ENCODE results near the gene CAPN15.
"Not testable (repeated sequence)": the region's sequence is repeated elsewhere in the genome, so short reads cannot be mapped to it uniquely, and the experiment has no call there.

Gene CAPN15

DNA sequence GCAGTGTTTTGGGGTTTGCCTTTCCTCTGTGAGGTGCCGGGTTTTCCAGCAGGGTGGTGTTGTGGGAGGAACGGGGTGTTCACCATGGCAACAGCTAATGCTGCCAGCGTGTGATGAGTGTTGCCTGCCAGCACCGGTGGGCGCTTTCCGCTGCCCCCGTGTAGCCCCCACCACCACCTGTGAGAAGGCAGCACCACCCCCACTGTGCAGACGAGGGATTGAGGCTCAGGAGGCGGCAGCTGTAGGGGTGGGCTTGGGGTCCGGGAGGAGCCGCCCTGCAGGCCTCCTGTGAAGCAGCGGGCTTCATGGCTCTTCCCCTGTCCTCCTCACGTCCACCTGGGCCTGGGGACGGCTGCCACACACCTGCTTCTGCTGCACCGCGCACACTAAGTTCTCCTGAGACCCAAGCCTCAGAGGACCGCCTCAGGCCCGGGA is 67.6 kb downstream of the CAPN15 start:
- no peak for DNase-seq

DNA sequence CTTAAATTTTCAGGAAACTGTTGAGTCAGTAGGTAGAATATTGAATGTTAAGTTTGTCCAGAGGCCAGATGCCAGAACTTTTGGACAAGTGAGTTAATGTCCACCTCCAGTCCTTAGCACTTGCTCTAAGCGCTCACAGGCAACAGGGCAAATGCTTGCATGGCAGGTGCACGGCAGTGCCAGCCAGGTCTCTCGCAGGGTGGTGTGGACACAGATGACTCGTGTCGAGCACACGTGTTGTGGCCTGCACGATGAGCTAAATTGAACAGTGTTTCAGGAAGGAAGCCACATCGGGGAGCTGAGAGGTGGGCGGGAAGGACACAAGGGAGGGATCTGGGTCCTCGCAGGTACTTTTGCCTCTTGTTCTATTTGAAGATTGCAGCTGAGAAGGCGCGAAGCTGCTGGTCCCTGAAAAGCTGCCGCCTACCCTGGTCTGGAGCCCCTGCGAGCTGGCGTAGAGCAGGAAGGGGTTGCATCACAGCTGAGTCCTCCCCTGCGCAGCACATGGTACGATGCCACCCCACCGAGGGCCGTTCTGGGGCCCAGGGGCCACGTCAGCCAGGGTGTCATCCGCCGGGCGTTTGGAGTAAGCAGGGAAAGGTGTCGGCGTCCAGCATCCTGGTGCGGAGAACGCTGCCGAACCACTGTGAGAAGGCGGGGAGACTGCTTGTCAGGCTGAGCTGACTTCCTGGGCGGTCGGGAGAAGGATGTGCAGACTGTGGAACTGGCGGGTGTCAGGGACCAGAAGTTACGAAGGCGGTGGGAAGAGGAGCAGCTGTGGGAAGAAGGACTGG is 68.6 kb downstream of the CAPN15 start:
- DNase-seq = no peak

DNA sequence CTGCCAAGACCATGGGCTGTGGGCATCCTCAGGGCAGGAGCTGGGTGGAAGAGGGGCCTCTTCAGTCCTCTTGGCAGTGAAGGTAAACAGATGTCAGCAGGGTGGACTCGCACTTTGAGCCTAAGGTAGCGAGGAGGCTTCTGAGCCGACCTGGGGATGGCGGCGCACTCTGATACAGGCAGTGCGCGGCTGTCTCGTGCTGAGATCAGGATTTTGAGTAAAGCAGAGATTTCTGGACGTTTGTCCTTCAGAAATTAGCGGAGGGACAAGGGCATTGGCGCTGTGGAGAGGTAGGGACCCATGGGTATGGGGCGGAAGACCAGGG is 69.2 kb downstream of the CAPN15 start:
- DNase-seq = no peak

DNA sequence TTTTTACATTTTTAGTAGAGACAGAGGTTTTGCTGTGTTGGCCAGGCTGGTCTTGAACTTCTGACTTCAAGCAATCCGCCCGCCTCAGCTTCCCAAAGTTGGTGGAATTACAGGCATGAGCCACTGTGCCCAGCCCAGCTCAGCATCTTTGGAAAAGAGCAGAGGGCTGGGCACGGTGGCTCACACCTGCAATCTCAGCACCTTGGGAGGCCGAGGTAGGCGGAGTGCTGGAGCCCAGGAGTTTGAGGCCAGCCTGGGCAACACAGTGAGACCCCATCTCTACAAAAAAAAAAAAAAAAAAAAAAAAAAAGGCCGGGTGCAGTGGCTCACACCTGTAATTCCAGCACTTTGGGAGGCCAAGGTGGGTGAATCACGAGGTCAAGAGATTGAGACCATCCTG is 70.1 kb downstream of the CAPN15 start:
- DNase-seq = not testable (repeated sequence)

DNA sequence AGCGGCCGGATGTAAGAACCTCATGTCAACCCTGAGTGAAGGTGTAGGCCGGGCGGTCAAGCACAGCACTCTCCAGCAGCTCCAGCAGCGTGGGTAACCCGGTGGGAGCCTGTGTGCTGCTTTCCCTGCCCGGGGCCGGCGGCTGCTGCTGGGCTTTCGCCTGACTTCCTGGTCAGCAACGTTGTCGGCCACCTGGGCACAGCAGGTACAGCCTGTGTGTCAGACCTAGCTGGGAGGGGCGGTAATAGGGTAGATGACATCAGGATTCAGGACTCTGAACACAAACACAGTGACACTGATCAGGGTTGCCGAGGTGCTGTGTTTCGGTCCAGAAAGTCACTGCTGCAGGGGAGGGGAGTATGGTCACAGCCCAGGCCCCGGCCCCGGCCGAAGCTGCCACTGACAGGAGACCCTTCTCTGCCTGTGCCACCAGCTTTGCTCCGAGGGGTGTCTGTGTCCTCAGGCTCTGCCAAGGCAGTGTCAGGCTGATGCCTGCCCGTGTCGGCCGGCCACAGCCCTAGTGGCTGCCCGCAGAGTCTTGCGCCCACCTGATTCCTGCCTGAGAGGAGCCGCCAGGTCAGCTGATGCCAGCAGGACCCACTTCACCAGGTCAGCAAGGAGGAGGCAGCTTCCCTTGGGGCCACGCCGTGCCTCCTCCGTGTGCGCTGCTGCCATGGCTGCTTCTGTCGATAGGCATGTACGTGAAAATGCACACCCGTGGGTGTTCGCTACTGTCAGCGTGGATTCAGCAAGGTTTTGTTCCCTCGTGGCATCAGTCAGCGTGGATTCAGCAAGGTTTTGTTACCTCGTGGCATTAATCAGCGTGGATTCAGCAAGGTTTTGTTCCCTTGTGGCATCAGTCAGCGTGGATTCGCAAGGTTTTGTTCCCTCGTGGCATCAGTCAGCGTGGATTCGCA is 71.6 kb downstream of the CAPN15 start:
- DNase-seq = no peak

DNA sequence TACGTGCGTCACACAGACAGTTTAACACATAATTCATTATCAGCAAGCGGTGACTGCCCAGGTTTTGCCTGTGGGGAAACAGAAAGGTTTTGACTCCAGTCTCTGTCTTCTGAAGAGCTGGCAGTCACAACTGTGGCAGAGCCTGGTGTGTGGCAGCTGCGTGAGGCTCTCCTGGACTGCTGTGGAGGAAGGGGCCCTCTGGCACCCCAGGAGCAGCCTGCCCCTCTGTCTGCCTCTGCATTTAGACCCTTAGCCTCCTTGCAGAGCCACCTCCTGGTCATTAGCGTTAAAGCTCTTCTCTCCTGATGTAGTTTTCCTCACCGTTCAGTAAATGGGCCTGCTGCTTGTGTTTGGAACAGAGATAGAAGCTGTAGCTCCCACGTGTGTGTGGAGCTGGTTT is 73.3 kb downstream of the CAPN15 start:
- DNase-seq = no peak

DNA sequence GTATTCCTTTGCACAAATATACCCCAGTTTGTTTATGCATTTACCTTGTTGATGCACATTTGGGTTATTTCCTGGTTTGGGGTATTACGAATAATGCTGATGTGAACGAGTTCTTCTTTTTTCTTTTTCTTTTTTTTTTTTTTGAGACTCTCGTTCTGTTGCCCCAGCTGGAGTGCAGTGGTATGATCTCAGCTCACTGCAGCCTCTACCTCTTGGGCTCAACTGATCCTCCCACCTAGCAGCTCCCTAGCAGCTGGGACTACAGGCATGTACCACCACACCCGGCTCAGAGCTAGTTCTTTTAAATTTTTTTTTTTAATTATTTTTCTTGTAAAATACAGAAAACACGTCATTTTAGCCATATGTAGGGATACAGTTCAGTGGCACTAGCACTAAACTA is 76.4 kb downstream of the CAPN15 start:
- no peak for DNase-seq

Data from activated naive CD4-positive, alpha-beta T cell (primary cell).